ENCODE measurements around the gene DHX9.

GRCh38 chr1:182845894-182846293, 6.7 kb downstream of the DHX9 start:
- TF ChIP-seq POLR2A (IDR thresholded peaks at IDR 0.05; ENCODE audit: low read length) (no peak), CEBPB (IDR thresholded peaks at IDR 0.05) (no peak), CTCF (IDR thresholded peaks at IDR 0.05) (no peak), EHF (CRISPR knock-in tag; IDR thresholded peaks at IDR 0.05) (no peak), MAZ (IDR thresholded peaks at IDR 0.05; ENCODE audit: borderline replicate concordance, low read depth, low read length) (no peak)
